K562 (cell line): Measurements from ENCODE around the gene RHOBTB3. TPM values are rescaled to one million over a fixed set of nuclear protein-coding genes. Genes with fewer than 3 reads are reported as not detected.

Experiments used
- ATAC-seq: fragments of 200-7000 bp; cut with Tn5 transposase; 3 replicates; pipeline ENCODE4 v1.9.1; 2020; ENCODE audit warnings: moderate library complexity
- BruUV-seq: library from RNA; stranded (reverse); fragments of 400-500 nt; replicated peaks from 2 replicates; lab custom pipeline; 2021; lab: Mats Ljungman, UMichigan
- CTCF ChIA-PET: fragments of 300-600 bp; formaldehyde crosslinking; extraction: SDS; loops from one replicate; lab custom pipeline; 2021; ENCODE audit warnings: low intra/inter-chr PET ratio; lab: Yijun Ruan, JAX
- POLR2A ChIA-PET: fragments of 300-600, 350-650 bp; sonication (Branson Sonifier 250); formaldehyde crosslinking; extraction: SDS; loops from one replicate; lab custom pipeline; 2021; ENCODE audit warnings: antibody characterized with exemption, inconsistent platforms; lab: Yijun Ruan, JAX
- DNase-seq, 4 experiments: peaks; one replicate each; pipeline versions ENCODE4 v3.0.0 to v3.0.0-alpha.2; 2011 to 2018; ENCODE audit warnings: low spot score in 3 of 4, mixed read lengths in 3 of 4; ENCODE audit errors: extremely low read depth in 1 of 4
- FAIRE-seq: peaks from 2 replicates; lab custom pipeline; 2011; peaks lifted over from hg19 to GRCh38; lab: Jason Lieb, UNC
- H2AFZ ChIP-seq: 2 replicates; pipeline ENCODE4 v1.6.0; 2011; ENCODE audit warnings: low read depth, low read length, control low read depth, inconsistent platforms
- H3K27ac ChIP-seq: fragments of 200-600 bp; 3 replicates; pipeline ENCODE4 v1.8.0; 2011; ENCODE audit warnings: low read depth, mild to moderate bottlenecking, control low read depth, inconsistent platforms, low read length, moderate library complexity, mixed read lengths; ENCODE audit errors: extremely low read depth
- H3K27me3 ChIP-seq, 2 experiments: fragments of 300-600 bp in 1 of 2; 2 replicates in 1 of 2; 3 replicates in 1 of 2; pipeline versions ENCODE4 v1.6.0 to v1.8.0; 2011; ENCODE audit warnings: inconsistent platforms in 2 of 2, low read length in 2 of 2, mild to moderate bottlenecking in 1 of 2, mixed read lengths in 1 of 2, moderate library complexity in 1 of 2; ENCODE audit not compliant: control insufficient read depth in 2 of 2, insufficient read depth in 2 of 2
- H3K36me3 ChIP-seq: fragments of 300-600 bp; 3 replicates; pipeline ENCODE4 v1.8.0; 2011; ENCODE audit warnings: mild to moderate bottlenecking, low read length, inconsistent platforms; ENCODE audit not compliant: control insufficient read depth, insufficient read depth
- H3K4me1 ChIP-seq, 2 experiments: fragments of 200-600 bp in 1 of 2; replicated peaks in 1 of 2; 2 replicates in 1 of 2; 3 replicates in 1 of 2; pipeline versions ENCODE4 v1.5.1 to v1.8.0; 2011; ENCODE audit warnings: inconsistent platforms in 2 of 2, low read length in 2 of 2, mild to moderate bottlenecking in 1 of 2, mixed read lengths in 1 of 2, moderate library complexity in 1 of 2; ENCODE audit not compliant: control insufficient read depth in 2 of 2, insufficient read depth in 2 of 2
- H3K4me2 ChIP-seq: 2 replicates; pipeline ENCODE4 v1.6.1; 2011; ENCODE audit warnings: low read length, control low read depth, inconsistent platforms, mixed read lengths; ENCODE audit not compliant: insufficient read depth
- H3K4me3 ChIP-seq: fragments of 200-600 bp; sonication (generic), shearing (Covaris generic); 2 replicates; pipeline ENCODE4 v1.5.1; 2016; ENCODE audit warnings: control low read depth, inconsistent platforms
- H3K79me2 ChIP-seq: fragments of 200-600 bp; 3 replicates; pipeline ENCODE4 v1.8.0; 2011; ENCODE audit warnings: low read length, inconsistent platforms; ENCODE audit not compliant: control insufficient read depth, insufficient read depth
- H3K9ac ChIP-seq, 2 experiments: 2 replicates each; pipeline versions ENCODE4 v1.6.0 to v1.6.1; 2011; ENCODE audit warnings: low read depth in 2 of 2, low read length in 2 of 2, control low read depth in 1 of 2, inconsistent platforms in 1 of 2, mild to moderate bottlenecking in 1 of 2, mixed read lengths in 1 of 2; ENCODE audit not compliant: insufficient read depth in 1 of 2
- H3K9me1 ChIP-seq: one replicate; pipeline ENCODE4 v1.6.0; 2011; ENCODE audit warnings: inconsistent platforms, mild to moderate bottlenecking, low read length, moderate library complexity; ENCODE audit not compliant: control insufficient read depth, insufficient read depth
- H3K9me3 ChIP-seq: replicated peaks from 2 replicates; pipeline ENCODE4 v1.5.1; 2011; ENCODE audit warnings: low read depth, low read length, inconsistent platforms; ENCODE audit not compliant: control insufficient read depth, insufficient read depth
- H4K20me1 ChIP-seq: replicated peaks from 2 replicates; pipeline ENCODE4 v1.6.1; 2011; ENCODE audit warnings: low read length, inconsistent platforms, mixed read lengths; ENCODE audit not compliant: control insufficient read depth, insufficient read depth
- GABPB1 ChIP-seq: sonication (generic); formaldehyde crosslinking; IDR thresholded peaks from 2 replicates; pipeline ENCODE4 v1.8.0; 2022; ENCODE audit warnings: mild to moderate bottlenecking, missing genetic modification reagents
- GATAD2A ChIP-seq: fragments of 450-650 bp; IDR thresholded peaks from 2 replicates; pipeline ENCODE4 v1.6.1; 2017
- JUND ChIP-seq, 2 experiments: IDR thresholded peaks; 2 replicates in 1 of 2; 3 replicates in 1 of 2; pipeline ENCODE4 v1.6.1; 2011; ENCODE audit warnings: borderline replicate concordance in 2 of 2, low read depth in 2 of 2, low read length in 2 of 2, improper control_type of control experiment in 1 of 2, missing biosample characterization in 1 of 2, missing genetic modification characterization in 1 of 2, missing genetic modification reagents in 1 of 2
- MAFF ChIP-seq: IDR thresholded peaks from 2 replicates; pipeline ENCODE4 v1.6.1; 2012; ENCODE audit warnings: low read length, improper control_type of control experiment
- MBD2 ChIP-seq: sonication (generic); IDR thresholded peaks from 2 replicates; pipeline ENCODE4 v1.6.1; 2016; ENCODE audit warnings: low read depth, borderline replicate concordance
- TGIF2 ChIP-seq: sonication (generic); formaldehyde crosslinking; IDR thresholded peaks from 2 replicates; pipeline ENCODE4 v1.8.1; 2022; ENCODE audit warnings: mild to moderate bottlenecking, missing genetic modification reagents, moderate library complexity
- ZEB2 ChIP-seq: fragments of 450-650 bp; IDR thresholded peaks from 2 replicates; pipeline ENCODE4 v1.6.1; 2016
- WGBS: fragments of 100-300 bp; shearing (Covaris generic); methylation state at CpG from one replicate; pipeline ENCODE4 v1.1.6; 2016; ENCODE audit warnings: low coverage, mixed read lengths; ENCODE audit not compliant: insufficient coverage; ENCODE audit errors: missing lambda C conversion rate; 5-methylcytosine and 5-hydroxymethylcytosine counted together
- in situ Hi-C: fragments of 300-500 bp; cut with MboI; formaldehyde crosslinking; loops from 4 replicates; pipeline ENCODE4 v1.15.0; 2018; ENCODE audit warnings: inconsistent platforms, mixed read lengths
- intact Hi-C: fragments of 100-400 bp; cut with micrococcal nuclease; formaldehyde crosslinking; loops from 2 replicates; pipeline ENCODE4 v1.14.2; 2022
- polyA plus RNA-seq, 8 experiments: library from polyadenylated mRNA; depleted of rRNA in 4 of 8; stranded (reverse) in 5 of 8; unstranded in 3 of 8; fragments of >200 nt; fragmentation: Nextera tagmentation in 2 of 8; fragmentation: Illumina TruSeq in 1 of 8; extraction: Ambion mirVana in 2 of 8; extraction: Trizol in 1 of 8; gene quantifications; 2 replicates each; pipeline versions ENCODE4 v1.2.1 to v1.2.3, GENCODE V29; 2011 to 2014; ENCODE audit warnings: inconsistent platforms in 1 of 8, missing spikeins in 1 of 8
- total RNA-seq, 7 experiments: library from RNA; depleted of rRNA in 6 of 7; stranded (reverse); fragments of >200 nt in 6 of 7; fragmentation: Illumina TruSeq in 2 of 7; extraction: Trizol in 2 of 7; gene quantifications; 2 replicates each; pipeline versions ENCODE4 v1.2.1 to v1.2.3, GENCODE V29; 2011 to 2021; ENCODE audit warnings: low replicate concordance in 1 of 7
- TF ChIP-seq, protein P1 (sequence below): fragments of 450-650 bp; IDR thresholded peaks from 2 replicates; pipeline ENCODE4 v1.6.1; 2017; ENCODE audit warnings: mild to moderate bottlenecking, moderate library complexity
- TF ChIP-seq, protein P2 (sequence below): sonication (generic); formaldehyde crosslinking; IDR thresholded peaks from 2 replicates; pipeline ENCODE4 v1.8.0; 2023; ENCODE audit warnings: missing genetic modification reagents, mild to moderate bottlenecking, borderline replicate concordance

Gene RHOBTB3
- total and polyA plus RNA-seq, 9 of the 15 experiments (the other 6 are each of a cell fraction or from before 2014, with no cell fraction given) = 39.7 to 143 (median 115) TPM

DNA sequence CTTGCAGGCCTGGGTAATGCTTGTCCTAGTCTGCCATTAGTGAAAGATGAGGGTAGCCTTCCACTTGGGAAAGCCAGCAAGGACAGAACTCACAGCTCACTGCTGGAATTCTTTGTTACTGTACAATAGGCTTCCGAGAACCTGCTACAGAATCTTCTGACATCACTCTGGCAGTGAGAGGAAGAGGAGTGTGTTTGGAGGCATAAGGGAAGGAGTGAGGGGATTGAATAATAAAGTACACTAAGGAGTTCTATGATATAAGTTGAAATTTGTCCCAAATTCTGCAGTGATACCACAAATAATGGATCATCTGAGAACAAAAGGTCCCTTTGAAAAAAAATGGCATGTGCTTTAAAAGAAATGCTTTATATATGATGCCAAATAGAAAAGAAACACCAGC is 48.2 kb upstream of the RHOBTB3 start, which contains the start of gene SPATA9:
SPATA9 (minus strand) TSS at position 101 of the 400 bp plus-strand sequence. CDS start 137 bp downstream, outside the sequence.
- no TSS peak for BruUV-seq
- TF ChIP-seq GABPB1 (CRISPR knock-in tag) (no peak), ZEB2 (no peak), GATAD2A (no peak), JUND (IDR thresholded peaks at IDR 0.05; ENCODE audit: borderline replicate concordance, low read depth, low read length) (no peak), JUND (tag; IDR thresholded peaks at IDR 0.05; ENCODE audit: borderline replicate concordance, low read depth, low read length) (no peak), MBD2 (no peak), TGIF2 (CRISPR knock-in tag) (no peak)
- no peaks in the 10 kb centered on the region; the same call in 2 of the 3 replicates for H3K36me3 ChIP-seq
- H3K27me3 ChIP-seq = no peaks in the 10 kb centered on the region
- no peak within 1 kb of the TSS for H3K4me2 ChIP-seq
- DNase-seq = no peak
- no peak within 1 kb of the TSS for H3K4me3 ChIP-seq
- H3K9me1 ChIP-seq = no peaks in the 10 kb centered on the region
- no peak for FAIRE-seq
- H3K4me1 ChIP-seq = peaks cover 0 to 8% of the 10 kb centered on the region in 2 experiments; a peak in 2 of 5 replicates
- H3K9ac ChIP-seq = no peak within 1 kb of the TSS
- no peaks in the 10 kb centered on the region for H3K79me2 ChIP-seq
- no peaks in the 10 kb centered on the region for H3K9me3 ChIP-seq
- peak within 1 kb of the TSS; percentile 27 for H2AFZ ChIP-seq
- ChIA-PET POLR2A (interaction anchor here (1.0 kb wide), 1 partner anchor 29 kb away, joined by 3 read pairs; no protein-coding TSS in a partner anchor), CTCF (no interaction called here)
- H4K20me1 ChIP-seq = no peaks in the 10 kb centered on the region
- H3K27ac ChIP-seq = no peak within 1 kb of the TSS
- WGBS = 71% methylated on average over 1 of the region's 1 CpG
- in situ Hi-C loops = no loop called here
- intact Hi-C loops = no loop called here
- ATAC-seq = no peak

GRCh38 chr5:95684361-95684760 is 46.8 kb upstream of the RHOBTB3 start:
- BruUV-seq = no TSS peak
- CTCF ChIA-PET = no interaction called here
- TF ChIP-seq, protein P1, sequence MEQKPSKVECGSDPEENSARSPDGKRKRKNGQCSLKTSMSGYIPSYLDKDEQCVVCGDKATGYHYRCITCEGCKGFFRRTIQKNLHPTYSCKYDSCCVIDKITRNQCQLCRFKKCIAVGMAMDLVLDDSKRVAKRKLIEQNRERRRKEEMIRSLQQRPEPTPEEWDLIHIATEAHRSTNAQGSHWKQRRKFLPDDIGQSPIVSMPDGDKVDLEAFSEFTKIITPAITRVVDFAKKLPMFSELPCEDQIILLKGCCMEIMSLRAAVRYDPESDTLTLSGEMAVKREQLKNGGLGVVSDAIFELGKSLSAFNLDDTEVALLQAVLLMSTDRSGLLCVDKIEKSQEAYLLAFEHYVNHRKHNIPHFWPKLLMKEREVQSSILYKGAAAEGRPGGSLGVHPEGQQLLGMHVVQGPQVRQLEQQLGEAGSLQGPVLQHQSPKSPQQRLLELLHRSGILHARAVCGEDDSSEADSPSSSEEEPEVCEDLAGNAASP = no peak
- no peak for TF ChIP-seq MAFF
- TF ChIP-seq, protein P2, sequence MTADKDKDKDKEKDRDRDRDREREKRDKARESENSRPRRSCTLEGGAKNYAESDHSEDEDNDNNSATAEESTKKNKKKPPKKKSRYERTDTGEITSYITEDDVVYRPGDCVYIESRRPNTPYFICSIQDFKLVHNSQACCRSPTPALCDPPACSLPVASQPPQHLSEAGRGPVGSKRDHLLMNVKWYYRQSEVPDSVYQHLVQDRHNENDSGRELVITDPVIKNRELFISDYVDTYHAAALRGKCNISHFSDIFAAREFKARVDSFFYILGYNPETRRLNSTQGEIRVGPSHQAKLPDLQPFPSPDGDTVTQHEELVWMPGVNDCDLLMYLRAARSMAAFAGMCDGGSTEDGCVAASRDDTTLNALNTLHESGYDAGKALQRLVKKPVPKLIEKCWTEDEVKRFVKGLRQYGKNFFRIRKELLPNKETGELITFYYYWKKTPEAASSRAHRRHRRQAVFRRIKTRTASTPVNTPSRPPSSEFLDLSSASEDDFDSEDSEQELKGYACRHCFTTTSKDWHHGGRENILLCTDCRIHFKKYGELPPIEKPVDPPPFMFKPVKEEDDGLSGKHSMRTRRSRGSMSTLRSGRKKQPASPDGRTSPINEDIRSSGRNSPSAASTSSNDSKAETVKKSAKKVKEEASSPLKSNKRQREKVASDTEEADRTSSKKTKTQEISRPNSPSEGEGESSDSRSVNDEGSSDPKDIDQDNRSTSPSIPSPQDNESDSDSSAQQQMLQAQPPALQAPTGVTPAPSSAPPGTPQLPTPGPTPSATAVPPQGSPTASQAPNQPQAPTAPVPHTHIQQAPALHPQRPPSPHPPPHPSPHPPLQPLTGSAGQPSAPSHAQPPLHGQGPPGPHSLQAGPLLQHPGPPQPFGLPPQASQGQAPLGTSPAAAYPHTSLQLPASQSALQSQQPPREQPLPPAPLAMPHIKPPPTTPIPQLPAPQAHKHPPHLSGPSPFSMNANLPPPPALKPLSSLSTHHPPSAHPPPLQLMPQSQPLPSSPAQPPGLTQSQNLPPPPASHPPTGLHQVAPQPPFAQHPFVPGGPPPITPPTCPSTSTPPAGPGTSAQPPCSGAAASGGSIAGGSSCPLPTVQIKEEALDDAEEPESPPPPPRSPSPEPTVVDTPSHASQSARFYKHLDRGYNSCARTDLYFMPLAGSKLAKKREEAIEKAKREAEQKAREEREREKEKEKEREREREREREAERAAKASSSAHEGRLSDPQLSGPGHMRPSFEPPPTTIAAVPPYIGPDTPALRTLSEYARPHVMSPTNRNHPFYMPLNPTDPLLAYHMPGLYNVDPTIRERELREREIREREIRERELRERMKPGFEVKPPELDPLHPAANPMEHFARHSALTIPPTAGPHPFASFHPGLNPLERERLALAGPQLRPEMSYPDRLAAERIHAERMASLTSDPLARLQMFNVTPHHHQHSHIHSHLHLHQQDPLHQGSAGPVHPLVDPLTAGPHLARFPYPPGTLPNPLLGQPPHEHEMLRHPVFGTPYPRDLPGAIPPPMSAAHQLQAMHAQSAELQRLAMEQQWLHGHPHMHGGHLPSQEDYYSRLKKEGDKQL (CRISPR knock-in tag) = no peak

More at GRCh38 chr5:95684361-95684760, 46.8 kb upstream of the RHOBTB3 start:
- Histone ChIP-seq H3K9me3 (no peaks in the 10 kb centered on the region), H3K36me3 (no peaks in the 10 kb centered on the region; the same call in 2 of the 3 replicates), H4K20me1 (no peaks in the 10 kb centered on the region), H3K27ac (no peak overlapping the region), H3K27me3 (no peaks in the 10 kb centered on the region), H3K79me2 (no peaks in the 10 kb centered on the region), H3K9ac (no peak overlapping the region), H3K4me1 (peaks cover 0 to 8% of the 10 kb centered on the region in 2 experiments; a peak in 2 of 5 replicates), H3K4me3 (no peak overlapping the region), H3K4me2 (no peak overlapping the region; the same call in 1 of the 2 replicates), H2AFZ (peak overlapping the region; percentile 27), H3K9me1 (no peaks in the 10 kb centered on the region)
- FAIRE-seq (no peak), ATAC-seq (no peak), DNase-seq (no peak)
- intact Hi-C loops = no loop called here
- WGBS = 27% methylated on average over 2 of the region's 2 CpGs
- POLR2A ChIA-PET = no interaction called here
- in situ Hi-C loops = no loop called here
